CMK (cell line): ENCODE measurements around the gene CDK15.

ENCODE experiments used
- DNase-seq: peaks from one replicate; pipeline ENCODE4 v3.0.0-alpha.2; 2010; ENCODE audit warnings: low read depth

Gene CDK15

GRCh38 chr2:201939453-201939941 is 133.2 kb downstream of the CDK15 start:
- DNase-seq = no peak

DNA sequence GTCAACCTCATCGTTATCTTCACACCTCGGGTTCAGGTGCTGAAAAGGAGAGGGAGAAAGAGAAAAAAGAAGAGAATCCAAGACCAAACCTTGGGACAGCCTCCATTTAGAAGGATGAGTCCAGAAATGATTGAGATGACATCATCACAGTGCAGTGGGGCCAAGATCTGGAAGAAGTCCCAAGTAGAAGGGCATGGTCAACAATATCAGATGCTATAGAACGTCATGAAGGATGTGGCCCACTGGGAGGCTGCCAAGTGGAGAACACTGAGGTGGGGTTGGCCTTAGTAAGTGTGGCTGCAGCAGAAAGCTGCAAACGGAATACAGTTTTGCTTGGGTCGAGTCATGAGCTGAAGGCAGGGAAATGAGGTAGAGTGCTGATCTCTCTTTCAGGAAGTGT is 136.2 kb downstream of the CDK15 start:
- no peak for DNase-seq
